GM21825 (cell line): ENCODE results near the gene POLG2.
"Not testable (repeated sequence)": the region's sequence is repeated elsewhere in the genome, so short reads cannot be mapped to it uniquely, and the experiment has no call there.

Source experiments
- ATAC-seq: cut with Tn5 transposase; IDR thresholded peaks from one replicate; pipeline ENCODE4 v1.9.1; 2021; ENCODE audit warnings: mild to moderate bottlenecking, moderate library complexity; ENCODE audit not compliant: unreplicated experiment

POLG2 gene

GRCh38 chr17:64443086-64443760 is 53.6 kb downstream of the POLG2 start:
- ATAC-seq, result no peak

- no peak for ATAC-seq
These were observed 54.3 kb downstream of the POLG2 start for GRCh38 chr17:64442541-64442971.

- ATAC-seq, result no peak
These were observed 54.9 kb downstream of the POLG2 start for GRCh38 chr17:64441772-64442540.

GRCh38 chr17:64439956-64440355 is 56.9 kb downstream of the POLG2 start:
- no peak for ATAC-seq

GRCh38 chr17:64439521-64439920 is 57.3 kb downstream of the POLG2 start:
- ATAC-seq, result not testable (repeated sequence)

GRCh38 chr17:64437944-64438525 is 58.8 kb downstream of the POLG2 start:
- ATAC-seq, result no peak

GRCh38 chr17:64431534-64431933 is 65.3 kb downstream of the POLG2 start:
- ATAC-seq, result no peak

- ATAC-seq, result not testable (repeated sequence)
These were observed 66.8 kb downstream of the POLG2 start for GRCh38 chr17:64430036-64430435.

- no peak for ATAC-seq
These were observed 68.4 kb downstream of the POLG2 start for GRCh38 chr17:64428406-64428805.
